GM18858 (cell line): ENCODE results near the gene SVEP1.

ENCODE experiments used
- ATAC-seq: cut with Tn5 transposase; IDR thresholded peaks from one replicate; pipeline ENCODE4 v1.9.1; 2021; ENCODE audit not compliant: unreplicated experiment

The SVEP1 gene

DNA sequence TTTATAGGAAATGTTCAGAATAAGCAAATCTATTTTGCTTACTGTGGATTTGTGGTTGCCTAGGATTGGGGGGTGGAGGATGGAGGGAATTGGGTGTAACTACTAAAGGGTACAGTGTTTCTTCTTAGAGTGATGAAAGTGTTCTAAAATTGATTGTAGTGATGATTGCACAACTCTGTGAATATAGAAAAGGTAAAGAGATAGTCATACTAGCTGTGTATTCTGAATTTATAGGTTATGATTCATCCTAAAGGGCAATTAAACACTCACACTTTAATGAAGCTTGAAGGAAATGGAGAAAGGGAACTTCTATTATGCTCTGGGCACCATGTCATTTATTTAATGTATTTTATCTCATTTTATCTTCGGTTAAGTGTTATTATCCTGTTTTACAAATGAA lies 251.8 kb downstream of the SVEP1 start:
- ATAC-seq = no peak

DNA sequence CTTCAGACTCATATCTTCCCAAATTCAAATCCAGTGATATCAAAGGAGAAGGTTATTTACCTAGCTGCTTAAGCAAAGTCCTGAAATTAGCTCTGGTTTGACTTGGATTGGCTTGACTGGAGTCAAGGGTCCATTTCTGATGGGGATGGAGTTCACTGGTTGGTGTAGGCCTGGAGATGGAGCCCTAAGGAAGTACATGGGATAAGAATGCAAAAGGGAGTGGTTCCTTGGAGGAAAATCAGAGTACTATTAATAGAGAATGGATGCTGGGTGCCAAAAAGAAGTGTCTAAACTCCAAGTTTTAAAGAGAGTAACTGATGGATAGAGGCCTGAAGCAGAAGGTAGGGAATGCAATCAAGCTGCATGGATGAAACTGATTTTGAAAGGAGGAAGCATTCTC lies 255.7 kb downstream of the SVEP1 start:
- no peak for ATAC-seq

DNA sequence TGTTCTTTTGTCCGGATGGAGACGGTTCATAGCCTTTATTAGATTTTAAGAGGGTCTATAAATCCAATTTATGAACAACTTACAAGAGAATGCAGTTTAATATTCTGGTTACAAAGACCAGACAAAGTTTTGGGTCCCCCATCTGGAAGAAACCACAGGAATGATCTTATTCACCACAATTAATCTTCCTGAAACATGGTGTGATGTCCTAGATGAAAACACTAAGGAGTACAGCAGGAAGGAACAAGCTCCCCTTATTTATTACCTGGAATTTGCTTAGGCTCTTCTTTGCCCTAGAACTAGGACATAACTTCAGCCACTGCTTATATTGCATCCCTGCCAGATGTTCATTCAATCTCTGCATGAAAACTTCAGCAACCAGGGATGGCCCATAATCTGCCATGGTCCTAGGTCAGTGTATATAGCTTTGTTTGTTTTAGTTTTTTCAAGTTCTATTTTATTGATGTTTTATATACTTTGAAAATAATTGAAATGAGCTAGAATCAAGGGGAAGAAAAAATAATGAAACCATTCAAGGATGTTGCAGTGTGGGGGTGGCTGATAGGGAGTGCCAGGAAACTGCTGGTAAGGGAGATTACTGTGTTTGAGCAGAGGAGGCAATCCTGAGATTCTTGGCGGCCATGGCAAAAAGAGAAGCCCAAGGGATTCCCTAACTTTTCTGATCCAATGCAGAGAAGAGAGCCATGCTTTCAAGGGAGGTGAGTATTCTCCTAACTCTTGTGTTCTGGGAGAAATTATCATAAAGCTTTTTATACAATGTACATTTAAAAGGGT lies 258.7 kb downstream of the SVEP1 start:
- no peak for ATAC-seq

DNA sequence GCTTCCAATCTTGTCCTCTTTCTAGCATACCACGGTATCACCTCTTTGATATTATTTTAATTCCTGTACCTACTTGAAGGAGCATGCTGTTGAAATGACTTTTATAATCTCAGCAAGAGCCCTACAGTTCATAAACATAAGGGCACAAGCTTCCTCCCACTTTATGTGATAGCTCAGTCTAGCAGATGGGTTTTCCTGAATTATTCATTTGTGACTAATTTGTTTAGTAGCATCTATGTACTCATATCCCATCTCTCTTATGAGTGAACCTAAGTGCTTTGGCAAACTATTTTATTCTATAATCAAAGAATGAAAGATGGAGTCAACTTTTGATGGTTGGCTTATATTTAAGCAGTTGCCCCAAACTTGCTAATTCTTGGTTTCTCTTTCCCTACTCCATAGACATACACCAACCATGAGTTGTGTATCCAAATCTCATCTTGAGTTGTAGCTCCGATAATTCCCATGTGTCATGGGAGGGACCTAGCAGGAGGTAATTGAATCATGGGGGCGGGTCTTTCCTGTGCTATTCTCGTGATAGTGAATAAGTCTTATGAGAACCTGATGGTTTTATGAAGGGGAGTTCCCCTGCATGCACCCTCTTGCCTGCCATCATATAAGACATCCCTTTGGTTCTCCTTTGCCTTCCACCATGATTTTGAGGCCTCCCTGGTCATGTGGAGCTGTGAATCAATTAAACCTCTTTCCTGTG lies 259.6 kb downstream of the SVEP1 start:
- no peak for ATAC-seq

DNA sequence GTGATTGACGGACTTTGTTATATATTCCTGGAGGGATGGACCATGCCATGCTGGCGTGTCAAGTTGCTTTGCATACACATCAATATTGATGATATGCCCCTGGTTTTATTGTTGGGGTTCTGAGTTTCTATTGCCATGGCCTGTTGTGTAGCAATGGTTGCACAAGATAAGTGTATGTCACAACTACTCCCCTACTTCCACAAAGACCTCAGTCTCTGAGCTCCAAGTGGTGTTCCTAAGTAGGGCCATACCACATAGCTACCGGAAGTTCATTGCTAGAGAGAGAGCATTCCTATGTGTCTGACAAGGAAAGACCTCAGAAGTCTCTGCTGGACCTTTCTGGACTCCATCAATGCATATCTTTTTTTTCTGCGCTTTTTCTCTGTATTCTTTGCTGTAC lies 261.6 kb downstream of the SVEP1 start:
- no peak for ATAC-seq

DNA sequence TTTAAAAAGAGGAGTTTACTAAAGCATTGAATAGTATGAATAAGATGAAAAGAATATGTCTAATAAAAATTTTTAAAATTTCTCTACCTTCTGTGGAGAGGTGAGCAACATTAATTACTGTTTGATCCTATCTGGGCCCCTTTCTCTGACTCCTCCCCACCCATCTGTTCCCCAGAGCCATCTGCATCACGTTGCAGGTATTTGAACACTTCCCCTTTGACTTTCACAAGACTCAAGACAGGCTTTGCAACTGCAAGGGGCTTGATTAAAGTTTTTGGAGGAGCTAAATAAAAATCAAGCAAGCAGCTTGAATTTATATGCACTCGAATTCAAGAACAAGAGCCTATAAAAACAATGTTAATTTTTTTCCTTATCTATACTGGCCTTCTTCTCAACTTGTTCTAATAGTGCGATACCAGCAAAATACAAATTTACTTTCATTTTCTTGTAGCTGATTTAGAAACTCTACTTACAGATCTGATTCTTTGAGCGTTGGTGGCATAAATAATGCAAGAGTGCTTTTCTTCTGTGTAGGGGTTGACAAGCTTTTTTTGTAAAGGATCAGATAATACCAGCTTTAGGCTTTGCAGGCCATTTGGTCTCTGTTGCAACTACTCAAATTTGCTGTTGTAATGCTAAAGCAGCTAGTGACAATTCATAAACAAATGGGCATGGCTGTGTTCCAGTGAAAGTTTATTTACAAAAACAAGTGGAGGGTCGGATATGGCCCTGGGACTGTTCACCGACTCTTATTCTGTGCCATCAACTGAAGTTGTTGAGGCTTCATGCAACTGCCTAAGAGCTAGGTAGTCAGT lies 263.1 kb downstream of the SVEP1 start:
- peak; percentile 95 for ATAC-seq
